Ectodermal cell (in vitro differentiated cells): ENCODE data around the gene POLR1E.
"Not testable (repeated sequence)": the region's sequence is repeated elsewhere in the genome, so short reads cannot be mapped to it uniquely, and the experiment has no call there.

ENCODE experiments used
- H3K27ac ChIP-seq: 2 replicates; pipeline ENCODE4 v1.7.0; 2013; ENCODE audit warnings: mild to moderate bottlenecking, low read depth, low read length; ENCODE audit not compliant: insufficient read depth, poor library complexity, severe bottlenecking
- H3K27me3 ChIP-seq: 2 replicates; pipeline ENCODE4 v1.7.0; 2013; ENCODE audit warnings: mild to moderate bottlenecking, low read length; ENCODE audit not compliant: insufficient read depth, control insufficient read depth, poor library complexity, severe bottlenecking
- H3K36me3 ChIP-seq: one replicate; pipeline ENCODE4 v1.7.0; 2013; ENCODE audit warnings: low read length; ENCODE audit not compliant: control insufficient read depth, insufficient read depth
- H3K4me1 ChIP-seq: one replicate; pipeline ENCODE4 v1.7.0; 2013; ENCODE audit warnings: low read length; ENCODE audit not compliant: control insufficient read depth, insufficient read depth
- H3K4me3 ChIP-seq: 2 replicates; pipeline ENCODE4 v1.7.0; 2013; ENCODE audit warnings: low read depth, low read length, control low read depth; ENCODE audit not compliant: insufficient read depth
- H3K9me3 ChIP-seq: 2 replicates; pipeline ENCODE4 v1.7.0; 2013; ENCODE audit warnings: mild to moderate bottlenecking, low read length, moderate library complexity; ENCODE audit not compliant: control insufficient read depth
- WGBS, 2 experiments: methylation state at CpG; one replicate each; pipeline ENCODE4 v1.1.7; 2013; ENCODE audit warnings: missing lambda C conversion rate in 2 of 2; 5-methylcytosine and 5-hydroxymethylcytosine counted together

POLR1E gene

GRCh38 chr9:37499297-37499696 is 13.5 kb downstream of the POLR1E start:
- H3K27ac ChIP-seq = no peak overlapping the region
- no peaks in the 10 kb centered on the region for H3K9me3 ChIP-seq
- peaks cover 45% of the 10 kb centered on the region for H3K36me3 ChIP-seq
- H3K4me1 ChIP-seq = no peaks in the 10 kb centered on the region
- 84 to 87% methylated on average over 6 of the region's 6 CpGs for WGBS, 2 experiments
- H3K4me3 ChIP-seq = no peak overlapping the region
- no peaks in the 10 kb centered on the region for H3K27me3 ChIP-seq

DNA sequence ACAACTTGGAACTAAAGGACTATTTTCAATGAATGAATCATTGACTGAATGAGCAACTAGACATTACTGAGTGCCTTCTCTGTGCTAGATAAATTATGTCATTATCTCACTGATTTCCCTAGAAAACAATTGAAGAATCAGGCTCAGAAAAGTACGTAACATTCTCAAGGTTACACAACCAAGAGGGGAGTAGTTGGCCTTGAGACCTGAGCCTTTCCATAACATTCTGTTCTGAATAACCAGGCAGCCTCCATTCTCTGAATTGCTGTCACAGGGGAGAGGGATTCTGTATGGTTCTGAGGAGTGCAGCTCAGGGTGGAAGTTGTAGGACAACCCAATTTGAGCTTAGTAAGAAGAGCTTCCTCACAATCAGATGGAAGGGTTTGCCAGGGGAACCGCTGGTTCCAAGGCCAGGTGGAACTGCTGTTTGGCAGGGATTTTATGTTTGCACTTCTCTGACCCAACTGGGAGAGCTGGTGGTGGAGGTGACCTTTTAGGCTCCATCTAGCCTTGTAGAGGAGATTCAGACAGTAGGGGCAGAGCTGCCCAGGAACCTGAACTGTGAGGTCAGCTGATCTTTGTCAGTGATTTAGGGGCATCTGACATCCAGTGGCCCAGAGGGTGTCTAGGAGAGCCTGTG is 16.3 kb downstream of the POLR1E start:
- Histone ChIP-seq H3K4me1 (no peaks in the 10 kb centered on the region), H3K4me3 (no peak overlapping the region), H3K27me3 (no peaks in the 10 kb centered on the region), H3K27ac (no peak overlapping the region), H3K36me3 (peaks cover 32% of the 10 kb centered on the region), H3K9me3 (no peaks in the 10 kb centered on the region)
- WGBS, 2 experiments = 72 to 81% methylated on average over 2 of the region's 2 CpGs

DNA sequence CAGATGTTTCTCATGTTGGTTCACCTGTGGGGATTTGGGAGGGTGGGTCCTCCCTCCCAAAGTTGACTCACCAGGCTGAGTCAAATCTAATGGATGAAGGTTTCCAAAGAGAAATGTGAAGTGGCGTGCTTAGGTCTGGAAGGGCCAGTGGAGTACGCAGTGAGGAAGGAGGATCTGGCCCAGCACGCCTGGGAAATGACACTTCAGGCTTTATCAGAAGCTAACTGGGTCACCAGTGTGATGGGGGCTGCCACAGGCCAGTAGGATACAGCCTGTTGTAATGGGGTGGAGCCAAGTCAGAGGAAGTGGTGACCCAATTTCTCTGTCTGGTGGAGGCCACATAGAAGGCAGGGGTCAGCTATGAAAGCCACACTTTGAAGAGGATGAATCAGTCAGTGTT is 18.0 kb downstream of the POLR1E start:
- H3K27me3 ChIP-seq = no peaks in the 10 kb centered on the region
- H3K4me3 ChIP-seq = no peak overlapping the region
- no peaks in the 10 kb centered on the region for H3K4me1 ChIP-seq
- no peaks in the 10 kb centered on the region for H3K9me3 ChIP-seq
- H3K27ac ChIP-seq = no peak overlapping the region
- H3K36me3 ChIP-seq = peaks cover 24% of the 10 kb centered on the region
- WGBS, 2 experiments = 95 to 96% methylated on average over 3 of the region's 3 CpGs

GRCh38 chr9:37504605-37505004 is 18.9 kb downstream of the POLR1E start:
- H3K27ac ChIP-seq = no peak overlapping the region
- H3K9me3 ChIP-seq = no peaks in the 10 kb centered on the region
- H3K27me3 ChIP-seq = no peaks in the 10 kb centered on the region
- no peaks in the 10 kb centered on the region for H3K4me1 ChIP-seq
- H3K4me3 ChIP-seq = no peak overlapping the region
- 93% methylated on average over 5 of the region's 5 CpGs for WGBS, 2 experiments
- peaks cover 18% of the 10 kb centered on the region for H3K36me3 ChIP-seq

DNA sequence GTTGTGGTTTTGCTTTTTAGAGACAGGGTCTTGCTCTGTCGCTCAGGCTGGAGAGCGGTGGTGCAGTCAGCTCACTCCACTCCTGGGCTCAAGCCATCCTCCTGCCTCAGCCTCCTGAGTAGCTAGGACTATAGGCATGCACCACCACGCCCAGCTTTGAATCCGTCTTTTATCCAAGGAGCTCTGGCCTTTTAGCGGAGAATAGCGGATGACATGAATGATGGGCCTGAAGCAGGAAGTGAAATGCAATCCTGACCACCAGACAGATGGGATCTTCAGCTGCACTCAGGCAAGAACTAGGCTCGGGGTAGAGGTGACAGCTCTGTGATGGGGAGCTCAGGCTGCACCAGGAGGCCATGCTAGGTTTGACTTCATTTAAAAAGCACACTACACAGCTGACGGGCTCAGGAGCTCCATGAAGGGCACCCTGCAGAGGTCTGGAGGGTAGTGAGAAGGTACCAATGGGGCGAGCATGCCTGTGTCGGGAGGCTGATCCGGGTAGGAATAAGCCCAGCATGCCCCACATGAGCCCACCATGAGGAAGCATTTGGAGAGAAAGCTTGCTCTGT is 21.9 kb downstream of the POLR1E start:
- Histone ChIP-seq H3K27ac (no peak overlapping the region), H3K36me3 (peaks cover 13% of the 10 kb centered on the region), H3K4me1 (no peaks in the 10 kb centered on the region)

DNA sequence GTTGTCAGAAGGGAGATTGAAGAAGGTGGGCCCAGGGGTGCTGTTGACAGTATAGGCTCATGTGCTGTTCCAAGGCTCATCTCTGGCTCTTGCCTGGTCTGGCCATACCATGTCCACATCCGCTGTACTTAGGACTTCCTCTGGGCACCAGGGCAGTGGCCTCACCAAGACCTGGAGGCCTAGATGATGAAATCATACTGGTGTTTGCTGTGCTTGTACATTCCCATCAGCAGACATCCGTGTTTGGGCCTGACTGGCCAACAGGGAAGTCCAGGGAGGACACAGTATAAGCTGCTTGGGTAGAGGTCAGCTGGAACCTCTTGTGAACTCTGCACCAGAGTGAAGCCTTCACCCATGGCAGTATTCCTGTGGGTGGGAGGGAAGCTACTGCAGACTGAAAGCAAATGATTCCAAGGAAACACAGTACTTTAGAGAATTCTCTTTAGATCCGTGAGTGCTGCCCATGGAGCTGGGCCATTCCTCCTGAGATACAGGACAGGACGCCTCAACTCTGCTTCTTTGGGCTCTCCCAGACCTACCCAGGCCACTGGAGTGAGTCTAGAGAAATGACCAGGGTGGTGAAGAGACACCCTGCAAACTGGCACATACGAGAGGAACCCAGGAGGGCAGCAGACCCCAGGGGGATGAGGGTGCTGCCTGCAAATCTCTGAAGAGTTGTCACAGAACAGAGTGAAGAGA is 22.5 kb downstream of the POLR1E start:
- Histone ChIP-seq H3K36me3 (peaks cover 9% of the 10 kb centered on the region), H3K27me3 (no peaks in the 10 kb centered on the region), H3K4me1 (no peaks in the 10 kb centered on the region), H3K27ac (no peak overlapping the region), H3K9me3 (no peaks in the 10 kb centered on the region), H3K4me3 (no peak overlapping the region)
- 94 to 95% methylated on average over 5 of the region's 5 CpGs for WGBS, 2 experiments

More for the DNA sequence above, 21.9 kb downstream of the POLR1E start:
- H3K4me3 ChIP-seq = no peak overlapping the region
- WGBS, 2 experiments = 93 to 95% methylated on average over 11 of the region's 11 CpGs
- no peaks in the 10 kb centered on the region for H3K9me3 ChIP-seq
- no peaks in the 10 kb centered on the region for H3K27me3 ChIP-seq

- Histone ChIP-seq H3K27me3 (no peaks in the 10 kb centered on the region), H3K9me3 (no peaks in the 10 kb centered on the region), H3K4me3 (no peak overlapping the region), H3K4me1 (no peaks in the 10 kb centered on the region), H3K27ac (no peak overlapping the region), H3K36me3 (peaks cover 5% of the 10 kb centered on the region)
- WGBS, 2 experiments = 96% methylated on average over 3 of the region's 3 CpGs
These were observed 23.1 kb downstream of the POLR1E start for GRCh38 chr9:37508834-37509206.

DNA sequence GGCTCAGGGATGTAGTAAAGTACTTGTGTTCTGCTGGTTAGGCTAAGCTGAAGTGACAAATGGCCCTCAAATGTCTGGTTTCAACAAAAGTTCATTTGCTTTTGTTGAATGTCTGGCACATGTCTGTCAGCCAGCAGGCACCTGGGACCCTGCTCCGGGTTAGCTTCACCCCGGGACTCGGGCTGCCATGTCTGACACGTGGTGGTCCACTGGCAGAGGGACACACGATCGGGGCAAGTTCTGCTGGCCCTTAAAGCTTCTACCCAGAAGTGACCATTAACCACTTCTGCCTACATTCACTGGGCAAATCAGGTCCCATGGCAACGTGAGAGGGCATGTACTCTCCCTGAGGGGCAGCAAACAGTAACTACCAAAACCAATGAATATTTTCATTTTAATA is 23.8 kb downstream of the POLR1E start:
- Histone ChIP-seq H3K4me1 (no peaks in the 10 kb centered on the region), H3K9me3 (no peaks in the 10 kb centered on the region), H3K36me3 (peaks cover 5% of the 10 kb centered on the region), H3K27me3 (no peaks in the 10 kb centered on the region), H3K4me3 (no peak overlapping the region), H3K27ac (no peak overlapping the region)
- WGBS, 2 experiments = 91 to 96% methylated on average over 7 of the region's 7 CpGs

GRCh38 chr9:37510053-37510452 is 24.3 kb downstream of the POLR1E start:
- H3K27ac ChIP-seq, H3K4me1 ChIP-seq, H3K9me3 ChIP-seq, H3K27me3 ChIP-seq, H3K36me3 ChIP-seq, H3K4me3 ChIP-seq: not testable (repeated sequence)
- 89 to 92% methylated on average over 5 of the region's 5 CpGs for WGBS, 2 experiments

DNA sequence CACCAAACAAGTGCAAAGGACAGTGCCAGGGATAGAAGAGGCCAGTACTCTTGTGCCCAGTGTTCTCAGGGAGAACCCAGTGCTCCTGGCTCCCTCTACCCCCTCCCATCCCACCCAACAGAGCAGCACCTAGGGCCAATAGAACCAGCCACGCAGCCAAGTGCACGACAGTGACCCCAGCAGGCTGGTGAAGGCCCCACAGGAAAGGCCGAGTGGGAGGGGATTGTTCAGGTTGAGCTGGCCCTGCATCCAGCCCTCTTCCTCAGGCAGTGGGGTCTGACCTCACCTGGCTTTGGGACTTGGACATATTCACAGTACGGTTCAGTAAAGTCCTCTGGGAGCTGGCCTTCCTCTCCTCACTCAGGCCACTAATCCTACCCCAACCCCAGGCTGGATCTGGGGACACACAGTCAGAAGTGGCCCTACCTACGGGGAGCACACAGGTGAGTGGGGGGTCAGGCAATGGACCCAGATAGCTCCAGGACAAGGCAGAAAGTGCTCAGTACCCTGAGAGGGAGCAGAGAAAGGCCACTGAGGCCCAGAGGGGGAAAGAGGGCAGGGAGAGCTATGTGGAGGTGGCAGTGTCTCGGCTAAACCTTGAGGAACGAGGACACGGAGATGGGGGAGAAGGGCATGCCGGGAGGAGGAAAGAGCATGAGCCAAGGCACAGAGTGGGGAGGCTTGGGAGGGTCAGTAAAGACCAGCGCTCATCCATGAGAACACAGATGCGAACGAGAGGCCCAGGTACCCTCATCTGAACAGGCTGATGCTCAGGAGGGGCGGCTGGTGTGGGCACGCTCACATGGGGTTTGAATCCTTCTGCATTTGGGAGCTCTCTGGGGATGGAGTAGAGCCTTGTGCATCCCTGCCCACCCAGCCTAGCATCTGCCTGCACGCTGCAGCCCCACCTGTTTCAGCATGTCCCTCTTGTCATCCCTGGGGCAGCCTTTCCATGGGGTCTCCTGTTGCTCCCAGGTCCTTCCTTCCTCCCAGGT is 25.6 kb downstream of the POLR1E start:
- 84 to 86% methylated on average over 15 of the region's 15 CpGs for whole genome bisulfite sequencing, 2 experiments
- Histone ChIP-seq H3K27me3 (no peaks in the 10 kb centered on the region), H3K4me3 (no peak overlapping the region), H3K36me3 (peaks cover 11% of the 10 kb centered on the region), H3K9me3 (no peaks in the 10 kb centered on the region), H3K27ac (no peak overlapping the region), H3K4me1 (no peaks in the 10 kb centered on the region)
